HEK293 (cell line): ENCODE results near the gene SLC22A12.
A peak's percentile ranks its signal among the peaks of the same experiment; 100 is the strongest.

Experiments used
- EGR2 ChIP-seq: fragments of 450-650 bp; formaldehyde crosslinking; IDR thresholded peaks from 2 replicates; pipeline ENCODE4 v1.5.1; 2016; ENCODE audit warnings: low read depth, missing biosample characterization, missing genetic modification characterization
- HOXC10 ChIP-seq: sonication (generic); formaldehyde crosslinking; IDR thresholded peaks from 2 replicates; pipeline ENCODE4 v1.8.1; 2023; ENCODE audit warnings: mild to moderate bottlenecking, missing genetic modification reagents
- SALL2 ChIP-seq: fragments of 450-650 bp; formaldehyde crosslinking; IDR thresholded peaks from 2 replicates; pipeline ENCODE4 v1.5.0; 2017; ENCODE audit warnings: missing biosample characterization, mild to moderate bottlenecking, missing genetic modification characterization, borderline replicate concordance
- SCRT1 ChIP-seq: fragments of 450-650 bp; formaldehyde crosslinking; IDR thresholded peaks from 2 replicates; pipeline ENCODE4 v1.5.1; 2016; ENCODE audit warnings: missing biosample characterization, missing genetic modification characterization, borderline replicate concordance
- SP7 ChIP-seq: fragments of 450-650 bp; formaldehyde crosslinking; IDR thresholded peaks from 2 replicates; pipeline ENCODE4 v1.5.1; 2016; ENCODE audit warnings: missing biosample characterization, missing genetic modification characterization
- ZBTB44 ChIP-seq: fragments of 450-650 bp; IDR thresholded peaks from 2 replicates; pipeline ENCODE4 v1.5.1; 2018; ENCODE audit warnings: missing biosample characterization, mild to moderate bottlenecking, missing genetic modification characterization
- ZFP37 ChIP-seq: fragments of 450-650 bp; formaldehyde crosslinking; IDR thresholded peaks from 2 replicates; pipeline ENCODE4 v1.5.1; 2016; ENCODE audit warnings: missing biosample characterization, missing genetic modification characterization
- ZNF10 ChIP-seq: fragments of 450-650 bp; formaldehyde crosslinking; IDR thresholded peaks from 2 replicates; pipeline ENCODE4 v1.5.1; 2017; ENCODE audit warnings: missing biosample characterization, missing genetic modification characterization
- ZNF133 ChIP-seq: fragments of 450-650 bp; formaldehyde crosslinking; IDR thresholded peaks from 2 replicates; pipeline ENCODE4 v1.5.1; 2016; ENCODE audit warnings: missing biosample characterization, missing genetic modification characterization
- ZNF146 ChIP-seq: fragments of 450-650 bp; formaldehyde crosslinking; IDR thresholded peaks from 2 replicates; pipeline ENCODE4 v1.5.1; 2016; ENCODE audit warnings: missing biosample characterization, missing genetic modification characterization
- ZNF155 ChIP-seq: fragments of 450-650 bp; formaldehyde crosslinking; IDR thresholded peaks from 2 replicates; pipeline ENCODE4 v1.5.1; 2016; ENCODE audit warnings: missing biosample characterization, missing genetic modification characterization
- ZNF16 ChIP-seq: fragments of 450-650 bp; formaldehyde crosslinking; IDR thresholded peaks from 2 replicates; pipeline ENCODE4 v1.5.1; 2016; ENCODE audit warnings: low read depth, missing biosample characterization, missing genetic modification characterization
- ZNF18 ChIP-seq: fragments of 450-650 bp; formaldehyde crosslinking; IDR thresholded peaks from 2 replicates; pipeline ENCODE4 v1.5.1; 2016; ENCODE audit warnings: missing biosample characterization, missing genetic modification characterization
- ZNF239 ChIP-seq: fragments of 450-650 bp; formaldehyde crosslinking; IDR thresholded peaks from 2 replicates; pipeline ENCODE4 v1.5.1; 2016; ENCODE audit warnings: missing biosample characterization, missing genetic modification characterization
- ZNF366 ChIP-seq: fragments of 450-650 bp; formaldehyde crosslinking; conservative IDR thresholded peaks from 2 replicates; pipeline ENCODE4 v1.5.1; 2016; ENCODE audit warnings: missing biosample characterization, missing genetic modification characterization
- ZNF394 ChIP-seq: fragments of 450-650 bp; formaldehyde crosslinking; IDR thresholded peaks from 2 replicates; pipeline ENCODE4 v1.5.1; 2016; ENCODE audit warnings: missing biosample characterization, missing genetic modification characterization, mild to moderate bottlenecking, moderate library complexity, borderline replicate concordance
- ZNF488 ChIP-seq: fragments of 450-650 bp; formaldehyde crosslinking; IDR thresholded peaks from 2 replicates; pipeline ENCODE4 v1.5.1; 2016; ENCODE audit warnings: missing biosample characterization, missing genetic modification characterization
- ZNF585B ChIP-seq: fragments of 450-650 bp; formaldehyde crosslinking; IDR thresholded peaks from 2 replicates; pipeline ENCODE4 v1.5.1; 2016; ENCODE audit warnings: missing biosample characterization, missing genetic modification characterization
- ZNF629 ChIP-seq: fragments of 450-650 bp; formaldehyde crosslinking; IDR thresholded peaks from 2 replicates; pipeline ENCODE4 v1.5.1; 2017; ENCODE audit warnings: missing biosample characterization, missing genetic modification characterization
- ZNF76 ChIP-seq: fragments of 450-650 bp; formaldehyde crosslinking; IDR thresholded peaks from 2 replicates; pipeline ENCODE4; 2016; ENCODE audit warnings: low read depth, missing biosample characterization, missing genetic modification characterization, borderline replicate concordance
- ZXDB ChIP-seq: fragments of 450-650 bp; formaldehyde crosslinking; IDR thresholded peaks from 2 replicates; pipeline ENCODE4 v1.5.1; 2016; ENCODE audit warnings: missing biosample characterization, missing genetic modification characterization
- TF ChIP-seq, protein P1 (sequence below): fragments of 450-650 bp; formaldehyde crosslinking; IDR thresholded peaks from 2 replicates; pipeline ENCODE4 v1.5.1; 2016; ENCODE audit warnings: missing biosample characterization, missing genetic modification characterization
- TF ChIP-seq, protein P2 (sequence below): fragments of 450-650 bp; formaldehyde crosslinking; IDR thresholded peaks from 2 replicates; pipeline ENCODE4 v1.5.1; 2016; ENCODE audit warnings: missing biosample characterization, missing genetic modification characterization, borderline replicate concordance
- TF ChIP-seq, protein P3 (sequence below): IDR thresholded peaks from 2 replicates; pipeline ENCODE4 v1.6.1; 2011; ENCODE audit warnings: mild to moderate bottlenecking, low read depth, low read length, borderline replicate concordance
- TF ChIP-seq, protein P4 (sequence below): fragments of 450-650 bp; formaldehyde crosslinking; IDR thresholded peaks from 2 replicates; pipeline ENCODE4 v1.5.1; 2017; ENCODE audit warnings: missing biosample characterization, missing genetic modification characterization

Gene SLC22A12

GRCh38 chr11:64566042-64566914 is 24.7 kb upstream of the SLC22A12 start (continued):
- TF ChIP-seq, protein P1, sequence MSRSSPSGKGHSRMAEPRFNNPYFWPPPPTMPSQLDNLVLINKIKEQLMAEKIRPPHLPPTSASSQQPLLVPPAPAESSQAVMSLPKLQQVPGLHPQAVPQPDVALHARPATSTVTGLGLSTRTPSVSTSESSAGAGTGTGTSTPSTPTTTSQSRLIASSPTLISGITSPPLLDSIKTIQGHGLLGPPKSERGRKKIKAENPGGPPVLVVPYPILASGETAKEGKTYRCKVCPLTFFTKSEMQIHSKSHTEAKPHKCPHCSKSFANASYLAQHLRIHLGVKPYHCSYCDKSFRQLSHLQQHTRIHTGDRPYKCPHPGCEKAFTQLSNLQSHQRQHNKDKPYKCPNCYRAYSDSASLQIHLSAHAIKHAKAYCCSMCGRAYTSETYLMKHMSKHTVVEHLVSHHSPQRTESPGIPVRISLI (tag by site-specific recombination), result peak; percentile 69
- TF ChIP-seq ZFP37 (tag by site-specific recombination), result no peak
- TF ChIP-seq ZNF366 (tag by site-specific recombination), result no peak
- no peak for TF ChIP-seq ZBTB44 (tag by site-specific recombination)
- TF ChIP-seq ZXDB, result peak; percentile 48; the same call in 1 of the 2 replicates
- TF ChIP-seq ZNF133 (tag by site-specific recombination), result peak; percentile 74
- TF ChIP-seq ZNF239 (tag by site-specific recombination), result no peak
- peak; percentile 58; the same call in 1 of the 2 replicates for TF ChIP-seq SP7 (tag by site-specific recombination)
- TF ChIP-seq ZNF16 (tag by site-specific recombination), result no peak
- TF ChIP-seq, protein P2, sequence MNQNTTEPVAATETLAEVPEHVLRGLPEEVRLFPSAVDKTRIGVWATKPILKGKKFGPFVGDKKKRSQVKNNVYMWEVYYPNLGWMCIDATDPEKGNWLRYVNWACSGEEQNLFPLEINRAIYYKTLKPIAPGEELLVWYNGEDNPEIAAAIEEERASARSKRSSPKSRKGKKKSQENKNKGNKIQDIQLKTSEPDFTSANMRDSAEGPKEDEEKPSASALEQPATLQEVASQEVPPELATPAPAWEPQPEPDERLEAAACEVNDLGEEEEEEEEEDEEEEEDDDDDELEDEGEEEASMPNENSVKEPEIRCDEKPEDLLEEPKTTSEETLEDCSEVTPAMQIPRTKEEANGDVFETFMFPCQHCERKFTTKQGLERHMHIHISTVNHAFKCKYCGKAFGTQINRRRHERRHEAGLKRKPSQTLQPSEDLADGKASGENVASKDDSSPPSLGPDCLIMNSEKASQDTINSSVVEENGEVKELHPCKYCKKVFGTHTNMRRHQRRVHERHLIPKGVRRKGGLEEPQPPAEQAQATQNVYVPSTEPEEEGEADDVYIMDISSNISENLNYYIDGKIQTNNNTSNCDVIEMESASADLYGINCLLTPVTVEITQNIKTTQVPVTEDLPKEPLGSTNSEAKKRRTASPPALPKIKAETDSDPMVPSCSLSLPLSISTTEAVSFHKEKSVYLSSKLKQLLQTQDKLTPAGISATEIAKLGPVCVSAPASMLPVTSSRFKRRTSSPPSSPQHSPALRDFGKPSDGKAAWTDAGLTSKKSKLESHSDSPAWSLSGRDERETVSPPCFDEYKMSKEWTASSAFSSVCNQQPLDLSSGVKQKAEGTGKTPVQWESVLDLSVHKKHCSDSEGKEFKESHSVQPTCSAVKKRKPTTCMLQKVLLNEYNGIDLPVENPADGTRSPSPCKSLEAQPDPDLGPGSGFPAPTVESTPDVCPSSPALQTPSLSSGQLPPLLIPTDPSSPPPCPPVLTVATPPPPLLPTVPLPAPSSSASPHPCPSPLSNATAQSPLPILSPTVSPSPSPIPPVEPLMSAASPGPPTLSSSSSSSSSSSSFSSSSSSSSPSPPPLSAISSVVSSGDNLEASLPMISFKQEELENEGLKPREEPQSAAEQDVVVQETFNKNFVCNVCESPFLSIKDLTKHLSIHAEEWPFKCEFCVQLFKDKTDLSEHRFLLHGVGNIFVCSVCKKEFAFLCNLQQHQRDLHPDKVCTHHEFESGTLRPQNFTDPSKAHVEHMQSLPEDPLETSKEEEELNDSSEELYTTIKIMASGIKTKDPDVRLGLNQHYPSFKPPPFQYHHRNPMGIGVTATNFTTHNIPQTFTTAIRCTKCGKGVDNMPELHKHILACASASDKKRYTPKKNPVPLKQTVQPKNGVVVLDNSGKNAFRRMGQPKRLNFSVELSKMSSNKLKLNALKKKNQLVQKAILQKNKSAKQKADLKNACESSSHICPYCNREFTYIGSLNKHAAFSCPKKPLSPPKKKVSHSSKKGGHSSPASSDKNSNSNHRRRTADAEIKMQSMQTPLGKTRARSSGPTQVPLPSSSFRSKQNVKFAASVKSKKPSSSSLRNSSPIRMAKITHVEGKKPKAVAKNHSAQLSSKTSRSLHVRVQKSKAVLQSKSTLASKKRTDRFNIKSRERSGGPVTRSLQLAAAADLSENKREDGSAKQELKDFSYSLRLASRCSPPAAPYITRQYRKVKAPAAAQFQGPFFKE (tag by site-specific recombination), result no peak
- no peak for TF ChIP-seq ZNF155 (tag by site-specific recombination)
- TF ChIP-seq ZNF146 (tag by site-specific recombination), result no peak
- TF ChIP-seq SALL2 (tag by site-specific recombination), result no peak
- TF ChIP-seq, protein P3, sequence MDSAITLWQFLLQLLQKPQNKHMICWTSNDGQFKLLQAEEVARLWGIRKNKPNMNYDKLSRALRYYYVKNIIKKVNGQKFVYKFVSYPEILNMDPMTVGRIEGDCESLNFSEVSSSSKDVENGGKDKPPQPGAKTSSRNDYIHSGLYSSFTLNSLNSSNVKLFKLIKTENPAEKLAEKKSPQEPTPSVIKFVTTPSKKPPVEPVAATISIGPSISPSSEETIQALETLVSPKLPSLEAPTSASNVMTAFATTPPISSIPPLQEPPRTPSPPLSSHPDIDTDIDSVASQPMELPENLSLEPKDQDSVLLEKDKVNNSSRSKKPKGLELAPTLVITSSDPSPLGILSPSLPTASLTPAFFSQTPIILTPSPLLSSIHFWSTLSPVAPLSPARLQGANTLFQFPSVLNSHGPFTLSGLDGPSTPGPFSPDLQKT, result no peak
- no peak for TF ChIP-seq ZNF10 (tag by site-specific recombination)
- no peak for TF ChIP-seq ZNF18 (tag by site-specific recombination)
- TF ChIP-seq ZNF394 (tag by site-specific recombination), result peak; percentile 72; the same call in 1 of the 2 replicates
- TF ChIP-seq SCRT1 (tag by site-specific recombination), result no peak
- TF ChIP-seq ZNF585B (tag by site-specific recombination), result no peak
- TF ChIP-seq ZNF629, result peak; percentile 97
- TF ChIP-seq, protein P4, sequence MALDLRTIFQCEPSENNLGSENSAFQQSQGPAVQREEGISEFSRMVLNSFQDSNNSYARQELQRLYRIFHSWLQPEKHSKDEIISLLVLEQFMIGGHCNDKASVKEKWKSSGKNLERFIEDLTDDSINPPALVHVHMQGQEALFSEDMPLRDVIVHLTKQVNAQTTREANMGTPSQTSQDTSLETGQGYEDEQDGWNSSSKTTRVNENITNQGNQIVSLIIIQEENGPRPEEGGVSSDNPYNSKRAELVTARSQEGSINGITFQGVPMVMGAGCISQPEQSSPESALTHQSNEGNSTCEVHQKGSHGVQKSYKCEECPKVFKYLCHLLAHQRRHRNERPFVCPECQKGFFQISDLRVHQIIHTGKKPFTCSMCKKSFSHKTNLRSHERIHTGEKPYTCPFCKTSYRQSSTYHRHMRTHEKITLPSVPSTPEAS (tag by site-specific recombination), result no peak
- peak; percentile 67; the same call in 1 of the 2 replicates for TF ChIP-seq ZNF76
- no peak for TF ChIP-seq ZNF488 (tag by site-specific recombination)
- no peak for TF ChIP-seq EGR2 (tag by site-specific recombination)
- TF ChIP-seq HOXC10 (CRISPR knock-in tag), result no peak
